ACC112 (cell line): ENCODE data around the gene KRT74.

Source experiments
- H2AFZ ChIP-seq: fragments of 200-600 bp; sonication (generic); one replicate; pipeline ENCODE4 v1.6.0; 2017; ENCODE audit warnings: antibody characterized with exemption, low read length; ENCODE audit not compliant: unreplicated experiment
- H3K27ac ChIP-seq: fragments of 200-600 bp; sonication (generic); 2 replicates; pipeline ENCODE4 v1.5.1; 2014; ENCODE audit warnings: low read depth, mild to moderate bottlenecking, antibody characterized with exemption, low read length, moderate library complexity
- H3K27me3 ChIP-seq: fragments of 200-600 bp; sonication (generic); 2 replicates; pipeline ENCODE4 v1.6.1; 2014; ENCODE audit warnings: mild to moderate bottlenecking, antibody characterized with exemption, low read length, moderate library complexity, mixed read lengths; ENCODE audit not compliant: insufficient read depth
- H3K36me3 ChIP-seq: fragments of 200-600 bp; sonication (generic); 2 replicates; pipeline ENCODE4 v1.6.1; 2016; ENCODE audit warnings: mild to moderate bottlenecking, antibody characterized with exemption, low read length, moderate library complexity, mixed read lengths; ENCODE audit not compliant: insufficient read depth
- H3K4me1 ChIP-seq: fragments of 200-600 bp; sonication (generic); one replicate; pipeline ENCODE4 v1.6.1; 2016; ENCODE audit warnings: low read length, mixed read lengths; ENCODE audit not compliant: insufficient read depth, unreplicated experiment, control insufficient read depth
- H3K4me3 ChIP-seq: fragments of 200-600 bp; sonication (generic); 2 replicates; pipeline ENCODE4 v1.5.1; 2014; ENCODE audit warnings: mild to moderate bottlenecking, low read depth, low read length
- H3K79me2 ChIP-seq: fragments of 200-600 bp; sonication (generic); one replicate; pipeline ENCODE4 v1.6.0; 2016; ENCODE audit warnings: low read length; ENCODE audit not compliant: control insufficient read depth, unreplicated experiment, insufficient read depth

The KRT74 gene

GRCh38 chr12:52585066-52585465 lies 11.4 kb upstream of the KRT74 start:
- Histone ChIP-seq H2AFZ (no peak overlapping the region), H3K36me3 (no peaks in the 10 kb centered on the region), H3K27me3 (peaks cover 21% of the 10 kb centered on the region; the same call in 1 of the 2 replicates), H3K27ac (no peak overlapping the region), H3K4me1 (no peaks in the 10 kb centered on the region), H3K4me3 (no peak overlapping the region), H3K79me2 (no peaks in the 10 kb centered on the region)

GRCh38 chr12:52584156-52584682 lies 10.6 kb upstream of the KRT74 start:
- H3K4me1 ChIP-seq, result no peaks in the 10 kb centered on the region
- H3K79me2 ChIP-seq, result no peaks in the 10 kb centered on the region
- peaks cover 18% of the 10 kb centered on the region; the same call in 1 of the 2 replicates for H3K27me3 ChIP-seq
- no peak overlapping the region for H3K27ac ChIP-seq
- no peaks in the 10 kb centered on the region for H3K36me3 ChIP-seq
- H2AFZ ChIP-seq, result no peak overlapping the region
- H3K4me3 ChIP-seq, result no peak overlapping the region

- peaks cover 13% of the 10 kb centered on the region; the same call in 1 of the 2 replicates for H3K27me3 ChIP-seq
- no peak overlapping the region for H3K4me3 ChIP-seq
- no peak overlapping the region for H2AFZ ChIP-seq
- no peak overlapping the region for H3K27ac ChIP-seq
- H3K79me2 ChIP-seq, result no peaks in the 10 kb centered on the region
- no peaks in the 10 kb centered on the region for H3K4me1 ChIP-seq
- H3K36me3 ChIP-seq, result no peaks in the 10 kb centered on the region
Measured at GRCh38 chr12:52582971-52583456, 9.4 kb upstream of the KRT74 start.

GRCh38 chr12:52582486-52582885 lies 8.8 kb upstream of the KRT74 start:
- no peaks in the 10 kb centered on the region for H3K79me2 ChIP-seq
- H2AFZ ChIP-seq, result no peak overlapping the region
- peaks cover 8% of the 10 kb centered on the region; the same call in 1 of the 2 replicates for H3K27me3 ChIP-seq
- H3K4me3 ChIP-seq, result no peak overlapping the region
- H3K4me1 ChIP-seq, result no peaks in the 10 kb centered on the region
- no peaks in the 10 kb centered on the region for H3K36me3 ChIP-seq
- H3K27ac ChIP-seq, result no peak overlapping the region

- Histone ChIP-seq H3K79me2 (no peaks in the 10 kb centered on the region), H2AFZ (no peak overlapping the region), H3K27me3 (no peaks in the 10 kb centered on the region; the same call in 1 of the 2 replicates), H3K27ac (no peak overlapping the region), H3K4me1 (no peaks in the 10 kb centered on the region), H3K4me3 (no peak overlapping the region), H3K36me3 (no peaks in the 10 kb centered on the region)
Measured at GRCh38 chr12:52581481-52581880, 7.8 kb upstream of the KRT74 start.

GRCh38 chr12:52581066-52581465 lies 7.4 kb upstream of the KRT74 start:
- Histone ChIP-seq H3K36me3 (no peaks in the 10 kb centered on the region), H2AFZ (no peak overlapping the region), H3K79me2 (no peaks in the 10 kb centered on the region), H3K27me3 (peaks cover 2% of the 10 kb centered on the region; the same call in 1 of the 2 replicates), H3K4me3 (no peak overlapping the region), H3K4me1 (no peaks in the 10 kb centered on the region), H3K27ac (no peak overlapping the region)

GRCh38 chr12:52580496-52580895 lies 6.9 kb upstream of the KRT74 start:
- Histone ChIP-seq H3K27me3 (peaks cover 6% of the 10 kb centered on the region; the same call in 1 of the 2 replicates), H3K36me3 (no peaks in the 10 kb centered on the region), H3K27ac (no peak overlapping the region), H3K4me3 (no peak overlapping the region), H3K79me2 (no peaks in the 10 kb centered on the region), H2AFZ (no peak overlapping the region), H3K4me1 (no peaks in the 10 kb centered on the region)

GRCh38 chr12:52579468-52580465 lies 6.1 kb upstream of the KRT74 start:
- Histone ChIP-seq H3K4me1 (no peaks in the 10 kb centered on the region), H2AFZ (no peak overlapping the region), H3K79me2 (no peaks in the 10 kb centered on the region), H3K27me3 (peaks cover 6% of the 10 kb centered on the region; the same call in 1 of the 2 replicates), H3K4me3 (no peak overlapping the region), H3K27ac (no peak overlapping the region), H3K36me3 (no peaks in the 10 kb centered on the region)

GRCh38 chr12:52578469-52578868 lies 4.8 kb upstream of the KRT74 start:
- no peaks in the 10 kb centered on the region for H3K4me1 ChIP-seq
- H2AFZ ChIP-seq, result no peak overlapping the region
- no peaks in the 10 kb centered on the region for H3K36me3 ChIP-seq
- H3K4me3 ChIP-seq, result no peak overlapping the region
- peaks cover 13% of the 10 kb centered on the region; the same call in 1 of the 2 replicates for H3K27me3 ChIP-seq
- H3K79me2 ChIP-seq, result no peaks in the 10 kb centered on the region
- H3K27ac ChIP-seq, result no peak overlapping the region

- no peak overlapping the region for H2AFZ ChIP-seq
- H3K36me3 ChIP-seq, result no peaks in the 10 kb centered on the region
- H3K27ac ChIP-seq, result no peak overlapping the region
- H3K4me1 ChIP-seq, result no peaks in the 10 kb centered on the region
- no peak overlapping the region for H3K4me3 ChIP-seq
- peaks cover 21% of the 10 kb centered on the region for H3K27me3 ChIP-seq
- H3K79me2 ChIP-seq, result no peaks in the 10 kb centered on the region
Measured at GRCh38 chr12:52577316-52577715, 3.7 kb upstream of the KRT74 start.
